HepG2 (cell line): Measurements from ENCODE around the gene TUBA4A. TPM values are rescaled to one million over a fixed set of nuclear protein-coding genes. Genes with fewer than 3 reads are reported as not detected.

Source experiments
- FOXC1 ChIP-seq: sonication (generic); formaldehyde crosslinking; IDR thresholded peaks from 2 replicates; pipeline ENCODE4 v1.8.0; 2022; ENCODE audit warnings: mild to moderate bottlenecking, missing genetic modification reagents, borderline replicate concordance
- GABPB1 ChIP-seq: IDR thresholded peaks from 2 replicates; pipeline ENCODE4 v1.6.1; 2016; ENCODE audit warnings: mild to moderate bottlenecking, missing genetic modification reagents, moderate library complexity, missing compliant biosample characterization
- MAX ChIP-seq: IDR thresholded peaks from 2 replicates; pipeline ENCODE4 v1.6.1; 2012; ENCODE audit warnings: inconsistent platforms
- NFYB ChIP-seq: sonication (generic); formaldehyde crosslinking; IDR thresholded peaks from 2 replicates; pipeline ENCODE4 v1.4.0; 2020; ENCODE audit warnings: missing genetic modification reagents
- RERE ChIP-seq: IDR thresholded peaks from 2 replicates; pipeline ENCODE4 v1.6.1; 2016; ENCODE audit warnings: low read depth, missing genetic modification reagents, missing compliant biosample characterization
- THAP7 ChIP-seq: sonication (generic); formaldehyde crosslinking; IDR thresholded peaks from 2 replicates; pipeline ENCODE4 v1.8.1; 2023; ENCODE audit warnings: mild to moderate bottlenecking, missing genetic modification reagents
- TSC22D2 ChIP-seq: sonication (generic); formaldehyde crosslinking; IDR thresholded peaks from 2 replicates; pipeline ENCODE4 v1.5.1; 2020; ENCODE audit warnings: missing genetic modification reagents, mild to moderate bottlenecking, borderline replicate concordance
- ZBTB25 ChIP-seq: IDR thresholded peaks from 2 replicates; pipeline ENCODE4 v1.6.1; 2018; ENCODE audit warnings: missing genetic modification reagents
- ZNF101 ChIP-seq: sonication (generic); formaldehyde crosslinking; IDR thresholded peaks from 2 replicates; pipeline ENCODE4 v1.4.0; 2020; ENCODE audit warnings: mild to moderate bottlenecking, low read depth, missing genetic modification reagents, borderline replicate concordance
- ZNF276 ChIP-seq: sonication (generic); formaldehyde crosslinking; IDR thresholded peaks from 2 replicates; pipeline ENCODE4 v1.4.0; 2020; ENCODE audit warnings: mild to moderate bottlenecking, low read depth, missing genetic modification reagents
- ZNF468 ChIP-seq: sonication (generic); formaldehyde crosslinking; IDR thresholded peaks from 2 replicates; pipeline ENCODE4 v1.8.0; 2022; ENCODE audit warnings: mild to moderate bottlenecking, moderate library complexity, missing genetic modification reagents
- ZNF550 ChIP-seq: sonication (generic); formaldehyde crosslinking; IDR thresholded peaks from 2 replicates; pipeline ENCODE4 v1.4.0; 2020; ENCODE audit warnings: mild to moderate bottlenecking, missing genetic modification reagents, borderline replicate concordance
- ZNF567 ChIP-seq: sonication (generic); formaldehyde crosslinking; IDR thresholded peaks from 2 replicates; pipeline ENCODE4 v1.8.1; 2023; ENCODE audit warnings: mild to moderate bottlenecking, missing genetic modification reagents, borderline replicate concordance
- ZNF574 ChIP-seq: sonication (generic); formaldehyde crosslinking; IDR thresholded peaks from 2 replicates; pipeline ENCODE4 v1.4.0; 2020; ENCODE audit warnings: missing genetic modification reagents
- polyA plus RNA-seq, 8 experiments: library from polyadenylated mRNA; depleted of rRNA in 3 of 8; stranded (reverse) in 7 of 8; unstranded in 1 of 8; fragments of >200 nt; fragmentation: Illumina TruSeq in 4 of 8; extraction: Trizol in 4 of 8; gene quantifications; 2 replicates each; pipeline versions ENCODE4 v1.2.1 to v1.2.3, GENCODE V29; 2011 to 2016; ENCODE audit warnings: low read depth in 4 of 8, missing spikeins in 1 of 8, mixed read lengths in 1 of 8; ENCODE audit not compliant: insufficient read depth in 1 of 8
- total RNA-seq, 5 experiments: library from RNA; depleted of rRNA; stranded (reverse); fragments of >200 nt; fragmentation: Illumina TruSeq; extraction: Trizol; gene quantifications; 2 replicates each; pipeline ENCODE4 v1.2.3, GENCODE V29; 2016; ENCODE audit warnings: low read depth in 1 of 5
- TF ChIP-seq, protein P1 (sequence below): sonication (generic); formaldehyde crosslinking; IDR thresholded peaks from 2 replicates; pipeline ENCODE4 v1.8.1; 2023; ENCODE audit warnings: mild to moderate bottlenecking, missing genetic modification reagents, borderline replicate concordance

Gene TUBA4A
- total and polyA plus RNA-seq, 2 of the 13 experiments (the other 11 are each of a cell fraction or from before 2014, with no cell fraction given), result 1.3 to 12.7 TPM

GRCh38 chr2:219229305-219230058 lies 24.2 kb downstream of the TUBA4A start, which contains the start of the genes ANKZF1 and ATG9A (continued):
- TF ChIP-seq FOXC1 (CRISPR knock-in tag), result peak; percentile 81; the same call in 1 of the 2 replicates
- no peak for TF ChIP-seq ZNF550 (CRISPR knock-in tag)
- TF ChIP-seq ZBTB25 (CRISPR knock-in tag), result peak; percentile 68
- no peak for TF ChIP-seq ZNF101 (CRISPR knock-in tag)
- peak; percentile 100 for TF ChIP-seq NFYB (CRISPR knock-in tag)
- peak; percentile 81 for TF ChIP-seq GABPB1 (CRISPR knock-in tag)
- TF ChIP-seq ZNF276 (CRISPR knock-in tag), result peak; percentile 49; the same call in 1 of the 2 replicates
- no peak for TF ChIP-seq ZNF468 (CRISPR knock-in tag)
- no peak for TF ChIP-seq RERE (CRISPR knock-in tag)
- TF ChIP-seq THAP7, result peak; percentile 35; the same call in 1 of the 2 replicates
- no peak; the same call in 1 of the 2 replicates for TF ChIP-seq MAX
- TF ChIP-seq, protein P1, sequence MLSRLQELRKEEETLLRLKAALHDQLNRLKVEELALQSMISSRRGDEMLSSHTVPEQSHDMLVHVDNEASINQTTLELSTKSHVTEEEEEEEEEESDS, result no peak; the same call in 1 of the 2 replicates
- TF ChIP-seq ZNF567 (CRISPR knock-in tag), result 0 out of 2 replicates have a peak, but pooled peaks have one; percentile 1
- TF ChIP-seq ZNF574 (CRISPR knock-in tag), result peak; percentile 87
- no peak for TF ChIP-seq TSC22D2 (CRISPR knock-in tag)
